Neuron (in vitro differentiated cells): Measurements from ENCODE around the gene DYTN.

Experiments
- H2AFZ ChIP-seq: one replicate; pipeline ENCODE4 v1.6.1; 2013; ENCODE audit warnings: low read depth, mild to moderate bottlenecking, inconsistent platforms, low read length, moderate library complexity
- H3K27me3 ChIP-seq: one replicate; pipeline ENCODE4 v1.6.1; 2013; ENCODE audit warnings: low read length; ENCODE audit not compliant: insufficient read depth
- H3K36me3 ChIP-seq: one replicate; pipeline ENCODE4 v1.6.1; 2013; ENCODE audit warnings: low read length; ENCODE audit not compliant: insufficient read depth
- H3K4me1 ChIP-seq: one replicate; pipeline ENCODE4 v1.6.1; 2013; ENCODE audit warnings: low read length; ENCODE audit not compliant: insufficient read depth
- H3K4me3 ChIP-seq: 2 replicates; pipeline ENCODE4 v1.5.1; 2013; ENCODE audit warnings: mild to moderate bottlenecking, low read length, moderate library complexity
- H3K9me3 ChIP-seq: one replicate; pipeline ENCODE4 v1.6.1; 2013; ENCODE audit warnings: low read length

The DYTN gene

DNA sequence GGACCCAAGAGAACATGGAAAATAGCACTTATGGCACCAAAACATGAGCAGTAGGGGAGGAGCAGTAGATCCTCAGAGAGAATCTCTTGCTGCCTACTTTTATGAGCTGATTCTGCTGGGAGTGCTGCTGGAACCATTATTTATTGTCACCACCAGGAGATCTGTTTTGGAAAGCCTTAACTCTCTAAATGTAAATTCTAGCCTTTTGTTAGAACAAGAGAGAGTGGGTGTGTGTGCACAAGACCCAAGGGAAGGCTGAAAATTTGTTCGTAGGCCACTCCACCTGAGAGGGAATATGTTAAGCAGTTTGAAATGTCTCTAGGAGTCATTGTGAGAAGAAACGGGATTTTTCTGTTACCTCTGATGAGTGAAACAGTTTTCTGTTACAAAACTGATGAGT, 92.1 kb downstream of the DYTN start:
- H3K36me3 ChIP-seq, result no peaks in the 10 kb centered on the region
- H3K4me1 ChIP-seq, result peaks cover 6% of the 10 kb centered on the region
- H2AFZ ChIP-seq, result no peak overlapping the region
- no peak overlapping the region for H3K4me3 ChIP-seq
- H3K27me3 ChIP-seq, result no peaks in the 10 kb centered on the region
- H3K9me3 ChIP-seq, result no peaks in the 10 kb centered on the region

DNA sequence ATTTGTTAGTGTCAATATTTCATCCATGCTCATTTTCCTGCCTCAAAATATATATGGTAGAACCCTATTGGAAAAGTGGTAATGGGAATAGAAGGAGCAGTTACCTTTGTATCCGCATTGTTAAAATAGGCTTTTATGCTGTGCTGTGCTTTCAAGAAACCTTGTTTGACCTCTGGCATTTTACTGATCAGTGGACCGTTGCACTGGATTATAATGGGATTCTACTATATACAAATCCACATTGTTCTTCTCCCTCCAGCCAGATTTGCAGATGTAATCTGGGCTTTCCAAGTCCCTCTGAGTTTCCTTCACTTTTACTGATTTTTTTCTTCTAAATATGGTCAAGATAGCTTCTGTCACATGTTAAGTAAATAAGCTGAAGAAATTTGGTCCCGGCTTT, 99.2 kb downstream of the DYTN start:
- peaks cover 7% of the 10 kb centered on the region for H3K4me1 ChIP-seq
- H3K9me3 ChIP-seq, result no peaks in the 10 kb centered on the region
- no peaks in the 10 kb centered on the region for H3K36me3 ChIP-seq
- no peak overlapping the region for H3K4me3 ChIP-seq
- H3K27me3 ChIP-seq, result no peaks in the 10 kb centered on the region
- no peak overlapping the region for H2AFZ ChIP-seq

DNA sequence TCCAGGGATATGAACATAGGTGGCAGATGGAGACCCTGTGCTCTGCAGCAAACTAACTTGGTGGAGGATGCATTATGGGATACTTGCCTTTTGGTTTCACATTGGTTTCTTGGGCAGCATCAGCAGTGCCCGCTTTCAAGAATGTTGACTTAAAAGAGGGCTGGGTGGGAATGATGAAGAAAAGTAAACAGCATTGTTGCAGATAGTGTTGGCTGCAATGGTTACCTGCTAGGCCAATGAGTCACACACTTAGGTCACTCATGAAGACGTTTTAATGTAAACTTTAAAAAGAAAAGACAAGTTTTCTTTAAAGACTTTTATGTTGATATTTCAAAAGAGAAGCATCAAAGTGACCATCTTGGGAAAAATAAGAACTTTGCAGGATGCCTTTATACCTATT, 102.0 kb downstream of the DYTN start:
- H3K9me3 ChIP-seq, result peaks cover 2% of the 10 kb centered on the region
- no peak overlapping the region for H2AFZ ChIP-seq
- peaks cover 7% of the 10 kb centered on the region for H3K4me1 ChIP-seq
- no peaks in the 10 kb centered on the region for H3K36me3 ChIP-seq
- no peaks in the 10 kb centered on the region for H3K27me3 ChIP-seq
- H3K4me3 ChIP-seq, result no peak overlapping the region

DNA sequence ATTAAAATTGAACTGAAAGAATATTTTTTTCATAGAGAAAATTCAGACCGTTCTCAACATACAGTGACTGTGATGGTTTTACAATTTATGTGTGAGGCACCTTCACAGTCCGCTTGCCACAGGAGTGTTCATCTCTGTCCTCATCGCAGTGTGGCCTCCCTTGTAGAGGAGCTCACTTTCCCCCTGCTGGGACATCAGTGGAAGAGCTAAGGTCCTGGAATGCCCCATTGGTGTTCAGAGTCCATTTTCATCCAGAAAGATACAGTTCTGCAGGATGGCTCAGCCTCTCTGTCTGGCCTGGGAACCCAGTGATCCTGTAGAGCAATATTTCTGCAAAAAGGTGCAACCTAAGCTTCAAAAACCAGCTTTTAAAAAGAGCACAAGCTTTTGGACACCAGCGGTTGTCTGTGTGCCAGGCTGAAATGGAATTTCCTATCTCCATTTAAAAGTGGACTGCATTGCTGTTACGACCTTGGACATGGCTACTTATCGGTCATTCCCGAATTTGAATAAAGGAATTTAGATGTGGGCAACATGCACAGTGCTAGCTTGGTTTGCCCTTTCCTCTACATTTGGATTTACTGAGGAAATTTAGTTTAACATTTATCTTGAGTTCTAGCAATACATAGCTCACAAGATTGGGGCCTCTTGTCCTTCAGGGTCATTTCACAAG, 102.6 kb downstream of the DYTN start:
- H2AFZ ChIP-seq, result no peak overlapping the region
- H3K36me3 ChIP-seq, result no peaks in the 10 kb centered on the region
- H3K4me1 ChIP-seq, result peaks cover 7% of the 10 kb centered on the region
- H3K27me3 ChIP-seq, result no peaks in the 10 kb centered on the region
- peaks cover 2% of the 10 kb centered on the region for H3K9me3 ChIP-seq
- no peak overlapping the region for H3K4me3 ChIP-seq

DNA sequence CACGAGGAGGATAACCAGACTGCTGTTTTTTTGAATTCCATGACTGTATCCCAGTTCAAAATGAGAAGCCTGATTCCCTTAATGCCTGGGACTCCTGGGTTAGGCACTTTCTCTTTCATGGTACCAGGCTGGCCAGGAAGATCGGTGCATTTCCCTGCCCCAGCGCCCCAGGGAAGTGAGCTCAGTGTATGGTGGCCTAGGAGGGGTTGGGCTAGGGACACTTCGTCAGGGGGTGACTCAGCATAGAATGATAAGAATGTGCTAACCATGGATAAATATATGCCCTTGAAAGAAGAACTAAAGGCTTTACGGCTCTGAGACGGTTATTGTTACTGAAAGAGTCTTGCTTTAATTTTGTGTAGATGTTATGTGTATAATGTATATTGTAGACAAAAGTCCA, 103.4 kb downstream of the DYTN start:
- H3K4me3 ChIP-seq, result no peak overlapping the region
- peaks cover 7% of the 10 kb centered on the region for H3K4me1 ChIP-seq
- H3K27me3 ChIP-seq, result no peaks in the 10 kb centered on the region
- H3K36me3 ChIP-seq, result no peaks in the 10 kb centered on the region
- peaks cover 2% of the 10 kb centered on the region for H3K9me3 ChIP-seq
- no peak overlapping the region for H2AFZ ChIP-seq

DNA sequence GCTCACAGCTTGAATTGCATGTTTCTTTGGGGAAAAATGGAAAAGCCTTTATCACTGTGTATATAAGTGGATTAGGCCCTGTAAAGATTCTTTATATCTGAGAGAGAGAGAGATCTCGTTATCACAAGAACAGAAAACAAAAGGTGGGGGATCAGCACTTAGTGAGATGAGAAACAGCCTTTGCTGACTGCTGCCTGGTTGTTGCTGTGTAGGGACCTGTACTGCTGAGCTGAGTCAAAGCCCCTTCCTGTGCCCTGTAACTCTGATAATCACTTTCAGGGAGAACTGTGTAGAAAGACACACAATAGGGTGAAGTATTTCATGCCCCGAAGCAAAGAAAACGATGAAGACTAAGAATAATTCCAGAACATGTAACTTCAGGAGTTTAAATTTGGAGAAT, 106.5 kb downstream of the DYTN start:
- Histone ChIP-seq H3K9me3 (peaks cover 2% of the 10 kb centered on the region), H3K4me1 (no peaks in the 10 kb centered on the region), H3K4me3 (no peak overlapping the region), H3K36me3 (no peaks in the 10 kb centered on the region), H3K27me3 (no peaks in the 10 kb centered on the region), H2AFZ (no peak overlapping the region)

DNA sequence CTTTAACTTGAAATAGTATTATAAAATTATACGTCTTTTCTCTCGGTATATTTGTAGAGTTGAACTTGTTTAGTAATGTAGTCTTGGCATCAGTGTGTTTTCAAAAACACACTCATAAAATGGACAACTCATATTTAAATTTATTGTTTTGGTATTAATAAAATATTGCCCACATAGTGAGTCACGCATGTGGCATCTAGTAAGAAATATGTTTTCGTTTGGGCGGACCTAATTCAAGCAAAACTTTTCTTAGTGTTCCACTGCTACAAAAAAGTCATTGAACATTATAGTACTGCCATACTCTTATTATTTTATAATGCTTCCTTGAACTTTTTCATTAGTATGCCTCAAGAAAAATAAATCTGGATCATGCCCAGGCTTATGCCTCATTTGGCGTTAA, 107.0 kb downstream of the DYTN start:
- Histone ChIP-seq H3K27me3 (no peaks in the 10 kb centered on the region), H3K4me1 (no peaks in the 10 kb centered on the region), H3K9me3 (peaks cover 2% of the 10 kb centered on the region), H3K36me3 (no peaks in the 10 kb centered on the region), H2AFZ (no peak overlapping the region), H3K4me3 (no peak overlapping the region)

DNA sequence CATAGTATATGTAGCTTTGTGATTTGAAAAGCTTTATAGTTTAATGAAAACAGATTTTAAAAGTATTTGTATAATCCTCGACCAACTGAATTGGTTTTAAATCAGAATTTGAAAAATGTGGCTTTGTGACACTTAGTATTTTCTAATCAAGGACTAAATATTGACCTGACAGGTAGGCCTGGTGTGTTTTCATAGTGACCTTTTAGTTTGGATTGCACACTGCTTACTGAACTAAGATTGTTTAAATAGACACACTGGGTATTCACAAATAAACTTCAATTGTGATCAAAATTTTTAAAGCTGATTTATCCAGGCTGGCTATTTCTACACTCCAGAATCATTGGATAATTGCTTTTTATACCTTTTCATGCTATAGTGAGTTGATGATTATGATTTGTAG, 107.7 kb downstream of the DYTN start:
- Histone ChIP-seq H3K27me3 (no peaks in the 10 kb centered on the region), H3K4me1 (no peaks in the 10 kb centered on the region), H3K9me3 (peaks cover 2% of the 10 kb centered on the region), H3K4me3 (no peak overlapping the region), H2AFZ (no peak overlapping the region), H3K36me3 (no peaks in the 10 kb centered on the region)

DNA sequence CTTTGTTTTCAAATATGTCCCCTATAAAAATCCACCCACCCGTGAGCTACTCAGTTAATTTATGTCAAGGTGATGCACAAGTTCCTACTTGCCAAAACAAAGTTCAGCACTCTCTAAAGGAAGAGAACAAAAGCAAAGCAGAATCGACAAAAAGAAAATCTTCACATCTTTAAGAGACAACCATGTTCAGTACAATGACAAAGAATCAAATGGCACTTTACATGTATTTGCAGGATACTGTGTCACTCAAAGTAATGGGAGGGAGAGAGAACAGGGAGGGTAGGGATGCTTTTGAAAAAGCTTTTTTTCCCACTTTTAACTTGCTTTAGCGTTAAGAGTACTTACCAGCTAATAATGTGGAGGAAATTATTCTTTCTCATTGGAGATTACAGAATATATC, 115.0 kb downstream of the DYTN start:
- Histone ChIP-seq H3K36me3 (peaks cover 2% of the 10 kb centered on the region), H2AFZ (no peak overlapping the region), H3K27me3 (no peaks in the 10 kb centered on the region), H3K4me1 (peaks cover 4% of the 10 kb centered on the region), H3K9me3 (no peaks in the 10 kb centered on the region), H3K4me3 (no peak overlapping the region)
